NT2/D1 (cell line): ENCODE measurements around the gene USP21.

Experiments used
- YY1 ChIP-seq: IDR thresholded peaks from 2 replicates; pipeline ENCODE4 v1.6.1; 2011; ENCODE audit not compliant: insufficient read length, insufficient read depth
- ZNF274 ChIP-seq: IDR thresholded peaks from 2 replicates; pipeline ENCODE4 v1.6.1; 2011; ENCODE audit warnings: mild to moderate bottlenecking, low read depth, low read length

DNA sequence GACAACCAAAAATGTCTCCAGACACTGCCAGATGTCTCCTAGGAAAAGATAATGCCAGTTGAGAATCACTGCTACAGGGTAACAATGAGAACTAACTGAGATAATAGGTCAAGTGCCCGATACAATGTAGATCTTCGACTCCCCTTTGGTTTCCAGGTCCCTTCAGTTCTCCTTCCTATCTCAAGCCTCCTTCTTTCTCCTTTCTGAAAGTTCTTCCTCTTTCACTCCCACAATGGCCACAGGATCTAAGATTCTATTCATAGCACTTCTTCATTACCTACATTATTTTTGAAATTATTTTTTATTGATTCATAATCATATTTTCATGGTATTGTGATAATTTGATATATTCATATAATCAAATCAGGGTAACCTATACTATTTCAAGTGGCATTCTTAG, 47.8 kb upstream of the USP21 start:
- TF ChIP-seq YY1 (no peak), ZNF274 (no peak)
